PC-9 (cell line): ENCODE data around the gene ZNRF3.

Experiments
- CTCF ChIP-seq: fragments of 200-600 bp; sonication (generic); conservative IDR thresholded peaks from 2 replicates; pipeline ENCODE4 v1.6.1; 2017; ENCODE audit warnings: mixed run types, antibody characterized with exemption, mild to moderate bottlenecking, moderate library complexity
- EZH2 ChIP-seq: fragments of 200-600 bp; sonication (generic); IDR thresholded peaks from 2 replicates; pipeline ENCODE4 v1.8.0; 2017; ENCODE audit warnings: antibody characterized with exemption, low read depth

GRCh38 chr22:28958611-28959010 is 75.2 kb downstream of the ZNRF3 start:
- TF ChIP-seq CTCF, result no peak
- no peak for TF ChIP-seq EZH2
